H9 (cell line): ENCODE results near the gene TRNT1. TPM values are rescaled to one million over a fixed set of nuclear protein-coding genes. Genes with fewer than 3 reads are reported as not detected.

Experiments
- DNase-seq: peaks from one replicate; pipeline ENCODE4 v3.0.0-alpha.2; 2017
- H2AFZ ChIP-seq: one replicate; pipeline ENCODE4 v1.6.1; 2013; ENCODE audit warnings: mild to moderate bottlenecking, low read length, control low read depth, moderate library complexity
- H2AK5ac ChIP-seq: 2 replicates; pipeline ENCODE4 v1.6.1; 2013; ENCODE audit warnings: low read length, control low read depth, mixed read lengths; ENCODE audit not compliant: insufficient read length
- H2BK120ac ChIP-seq: one replicate; pipeline ENCODE4 v1.6.1; 2013; ENCODE audit warnings: low read depth, mild to moderate bottlenecking, low read length, control low read depth, inconsistent platforms; ENCODE audit not compliant: poor library complexity, severe bottlenecking
- H2BK12ac ChIP-seq: 2 replicates; pipeline ENCODE4 v1.6.1; 2013; ENCODE audit warnings: low read length, control low read depth, mixed read lengths, low read depth; ENCODE audit not compliant: insufficient read length
- H2BK15ac ChIP-seq: 2 replicates; pipeline ENCODE4 v1.6.1; 2013; ENCODE audit warnings: low read depth, low read length, control low read depth
- H2BK20ac ChIP-seq: one replicate; pipeline ENCODE4 v1.6.1; 2013; ENCODE audit warnings: low read depth, mild to moderate bottlenecking, low read length, control low read depth, inconsistent platforms; ENCODE audit not compliant: poor library complexity, severe bottlenecking
- H2BK5ac ChIP-seq: 2 replicates; pipeline ENCODE4 v1.6.1; 2013; ENCODE audit warnings: low read length, control low read depth, mixed read lengths; ENCODE audit not compliant: insufficient read length
- H3K14ac ChIP-seq: 2 replicates; pipeline ENCODE4 v1.6.1; 2013; ENCODE audit warnings: low read length, control low read depth; ENCODE audit not compliant: insufficient read depth
- H3K18ac ChIP-seq: 2 replicates; pipeline ENCODE4 v1.6.1; 2013; ENCODE audit warnings: low read depth, mild to moderate bottlenecking, mixed read lengths, low read length, control low read depth; ENCODE audit not compliant: insufficient read length
- H3K23ac ChIP-seq: 2 replicates; pipeline ENCODE4 v1.6.1; 2013; ENCODE audit warnings: low read length, control low read depth, mixed read lengths, low read depth; ENCODE audit not compliant: insufficient read length
- H3K23me2 ChIP-seq: 2 replicates; pipeline ENCODE4 v1.6.1; 2013; ENCODE audit warnings: low read depth, mild to moderate bottlenecking, mixed read lengths, low read length, control low read depth; ENCODE audit not compliant: insufficient read length, poor library complexity, severe bottlenecking
- H3K27ac ChIP-seq: 2 replicates; pipeline ENCODE4 v1.5.1; 2013; ENCODE audit warnings: low read length, control low read depth, mixed read lengths, low read depth; ENCODE audit not compliant: insufficient read length
- H3K27me3 ChIP-seq: 2 replicates; pipeline ENCODE4 v1.6.1; 2013; ENCODE audit warnings: low read length, control low read depth, inconsistent platforms; ENCODE audit not compliant: insufficient read depth
- H3K4ac ChIP-seq: 2 replicates; pipeline ENCODE4 v1.6.1; 2013; ENCODE audit warnings: low read depth, mild to moderate bottlenecking, control low read depth, inconsistent platforms, low read length, moderate library complexity
- H3K4me1 ChIP-seq: 2 replicates; pipeline ENCODE4 v1.6.1; 2013; ENCODE audit warnings: low read length, control low read depth, inconsistent platforms; ENCODE audit not compliant: insufficient read depth
- H3K4me2 ChIP-seq: 2 replicates; pipeline ENCODE4 v1.6.1; 2013; ENCODE audit warnings: low read length, control low read depth, mixed read lengths; ENCODE audit not compliant: insufficient read length, insufficient read depth
- H3K56ac ChIP-seq: 2 replicates; pipeline ENCODE4 v1.6.1; 2013; ENCODE audit warnings: low read depth, mild to moderate bottlenecking, mixed read lengths, low read length, control low read depth; ENCODE audit not compliant: insufficient read length
- H3K79me1 ChIP-seq: 2 replicates; pipeline ENCODE4 v1.6.1; 2013; ENCODE audit warnings: low read depth, mild to moderate bottlenecking, moderate library complexity, low read length, control low read depth, inconsistent platforms; ENCODE audit not compliant: insufficient read depth, poor library complexity, severe bottlenecking
- H3K79me2 ChIP-seq: 2 replicates; pipeline ENCODE4 v1.6.1; 2013; ENCODE audit warnings: low read length, control low read depth, inconsistent platforms; ENCODE audit not compliant: insufficient read depth
- H3K9ac ChIP-seq: 2 replicates; pipeline ENCODE4 v1.6.1; 2013; ENCODE audit warnings: low read length, control low read depth, mixed read lengths; ENCODE audit not compliant: insufficient read length; ENCODE audit errors: extremely low read depth
- H3K9me3 ChIP-seq: one replicate; pipeline ENCODE4 v1.6.1; 2013; ENCODE audit warnings: low read depth, low read length, inconsistent platforms; ENCODE audit not compliant: control insufficient read depth
- H3T11ph ChIP-seq: one replicate; pipeline ENCODE4 v1.6.1; 2013; ENCODE audit warnings: mild to moderate bottlenecking, low read length, control low read depth, inconsistent platforms
- H4K20me1 ChIP-seq: one replicate; pipeline ENCODE4 v1.6.1; 2013; ENCODE audit not compliant: control insufficient read depth, insufficient read length, insufficient read depth
- H4K5ac ChIP-seq: 2 replicates; pipeline ENCODE4 v1.6.1; 2013; ENCODE audit warnings: low read depth, mild to moderate bottlenecking, mixed read lengths, low read length, control low read depth; ENCODE audit not compliant: insufficient read length
- H4K8ac ChIP-seq: replicated peaks from 2 replicates; pipeline ENCODE4 v1.6.1; 2013; ENCODE audit warnings: low read length, control low read depth, mixed read lengths, low read depth; ENCODE audit not compliant: insufficient read length
- H4K91ac ChIP-seq: 2 replicates; pipeline ENCODE4 v1.6.1; 2013; ENCODE audit warnings: low read depth, mild to moderate bottlenecking, moderate library complexity, mixed read lengths, low read length, control low read depth; ENCODE audit not compliant: insufficient read length
- H3K27ac Mint-ChIP-seq, 3 experiments: 2 replicates in 2 of 3; 3 replicates in 1 of 3; pipeline ENCODE4 v1.8.0; 2020 to 2021; ENCODE audit warnings: mixed read lengths in 3 of 3, mild to moderate bottlenecking in 1 of 3, moderate library complexity in 1 of 3
- H3K27me3 Mint-ChIP-seq: 2 replicates; pipeline ENCODE4 v1.8.0; 2021; ENCODE audit warnings: low read depth, mild to moderate bottlenecking, moderate library complexity, mixed read lengths
- H3K36me3 Mint-ChIP-seq, 3 experiments: 2 replicates in 2 of 3; 3 replicates in 1 of 3; pipeline ENCODE4 v1.8.0; 2020 to 2021; ENCODE audit warnings: low read depth in 3 of 3, mixed read lengths in 3 of 3; ENCODE audit not compliant: insufficient read depth in 1 of 3
- H3K4me1 Mint-ChIP-seq, 2 experiments: 2 replicates each; pipeline ENCODE4 v1.8.0; 2020; ENCODE audit warnings: mixed read lengths in 2 of 2
- H3K4me3 Mint-ChIP-seq, 2 experiments: 2 replicates in 1 of 2; 3 replicates in 1 of 2; pipeline ENCODE4 v1.8.0; 2020 to 2021; ENCODE audit warnings: mild to moderate bottlenecking in 2 of 2, mixed read lengths in 2 of 2, moderate library complexity in 1 of 2
- H3K9me3 Mint-ChIP-seq, 2 experiments: 2 replicates in 1 of 2; 3 replicates in 1 of 2; pipeline ENCODE4 v1.8.0; 2020; ENCODE audit warnings: mild to moderate bottlenecking in 2 of 2, mixed read lengths in 2 of 2, moderate library complexity in 1 of 2
- WGBS: extraction: QIAGEN DNeasy Blood & Tissue Kit; methylation state at CpG from one replicate; pipeline ENCODE4 v1.1.7; 2013; ENCODE audit warnings: missing lambda C conversion rate, low lambda C conversion rate, mixed read lengths; ENCODE audit not compliant: insufficient read length; ENCODE audit errors: extremely low coverage; 5-methylcytosine and 5-hydroxymethylcytosine counted together
- total RNA-seq: library from RNA; stranded (reverse); gene quantifications from 2 replicates; pipeline ENCODE4 v1.2.1, GENCODE V29; 2021
- TF ChIP-seq, protein P1 (sequence below): fragments of 200-600 bp; sonication (generic); conservative IDR thresholded peaks from 3 replicates; pipeline ENCODE4 v1.8.0; 2021; ENCODE audit warnings: antibody characterized with exemption, mild to moderate bottlenecking

TRNT1 gene
- total RNA-seq, 1 experiment from 2014 or later: 49.2 TPM

DNA sequence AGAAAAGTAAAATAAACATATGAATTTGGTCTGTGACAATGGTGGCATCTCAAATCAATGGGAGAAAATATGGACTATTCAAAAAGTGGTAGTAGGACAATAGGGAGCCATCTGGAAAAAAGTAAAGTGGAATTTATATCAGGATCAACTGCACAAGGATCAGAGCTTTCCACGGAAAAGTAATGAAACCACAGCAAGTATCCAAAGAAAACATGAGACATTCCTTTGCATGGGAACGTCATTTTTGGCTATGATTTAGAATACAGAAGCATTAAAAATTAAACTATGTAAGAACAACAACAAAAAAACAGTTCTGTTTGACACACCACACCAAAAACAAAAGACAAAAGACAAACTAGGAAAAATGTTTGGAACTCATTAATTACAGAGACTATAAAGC, 34.1 kb downstream of the TRNT1 start:
- peaks cover 13 to 37% (median 30%) of the 10 kb centered on the region in 3 experiments for H3K36me3 Mint-ChIP-seq
- Histone ChIP-seq H3K79me1 (no peaks in the 10 kb centered on the region), H3K27ac (no peak overlapping the region), H3K4me1 (no peaks in the 10 kb centered on the region), H3K14ac (no peak overlapping the region), H3T11ph (no peak overlapping the region), H3K4ac (no peak overlapping the region), H4K8ac (no peak overlapping the region), H2BK20ac (no peak overlapping the region), H3K27me3 (no peaks in the 10 kb centered on the region), H3K56ac (no peak overlapping the region), H4K20me1 (no peaks in the 10 kb centered on the region), H4K91ac (no peak overlapping the region), H2AFZ (no peak overlapping the region), H3K23ac (no peak overlapping the region), H2BK15ac (no peak overlapping the region), H3K9me3 (no peaks in the 10 kb centered on the region), H2BK12ac (no peak overlapping the region), H2BK120ac (no peak overlapping the region), H3K18ac (no peak overlapping the region), H2AK5ac (no peak overlapping the region), H3K9ac (no peak overlapping the region), H2BK5ac (no peak overlapping the region), H3K79me2 (no peaks in the 10 kb centered on the region), H3K4me2 (no peak overlapping the region), H3K23me2 (no peaks in the 10 kb centered on the region), H4K5ac (no peak overlapping the region)
- H3K9me3 Mint-ChIP-seq: no peaks in the 10 kb centered on the region
- H3K27me3 Mint-ChIP-seq: no peaks in the 10 kb centered on the region
- TF ChIP-seq, protein P1, sequence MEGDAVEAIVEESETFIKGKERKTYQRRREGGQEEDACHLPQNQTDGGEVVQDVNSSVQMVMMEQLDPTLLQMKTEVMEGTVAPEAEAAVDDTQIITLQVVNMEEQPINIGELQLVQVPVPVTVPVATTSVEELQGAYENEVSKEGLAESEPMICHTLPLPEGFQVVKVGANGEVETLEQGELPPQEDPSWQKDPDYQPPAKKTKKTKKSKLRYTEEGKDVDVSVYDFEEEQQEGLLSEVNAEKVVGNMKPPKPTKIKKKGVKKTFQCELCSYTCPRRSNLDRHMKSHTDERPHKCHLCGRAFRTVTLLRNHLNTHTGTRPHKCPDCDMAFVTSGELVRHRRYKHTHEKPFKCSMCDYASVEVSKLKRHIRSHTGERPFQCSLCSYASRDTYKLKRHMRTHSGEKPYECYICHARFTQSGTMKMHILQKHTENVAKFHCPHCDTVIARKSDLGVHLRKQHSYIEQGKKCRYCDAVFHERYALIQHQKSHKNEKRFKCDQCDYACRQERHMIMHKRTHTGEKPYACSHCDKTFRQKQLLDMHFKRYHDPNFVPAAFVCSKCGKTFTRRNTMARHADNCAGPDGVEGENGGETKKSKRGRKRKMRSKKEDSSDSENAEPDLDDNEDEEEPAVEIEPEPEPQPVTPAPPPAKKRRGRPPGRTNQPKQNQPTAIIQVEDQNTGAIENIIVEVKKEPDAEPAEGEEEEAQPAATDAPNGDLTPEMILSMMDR: no peak
- no peak overlapping the region; a peak in 1 of 7 replicates for H3K27ac Mint-ChIP-seq
- no peaks in the 10 kb centered on the region for H3K4me1 Mint-ChIP-seq
- H3K4me3 Mint-ChIP-seq: no peak overlapping the region
- WGBS: no CpG with 5 or more reads among the region's 2 CpGs
- DNase-seq: no peak
